Urothelium cell line (cell line): ENCODE results near the gene PPP1R14D.
"Not testable (repeated sequence)": the region's sequence is repeated elsewhere in the genome, so short reads cannot be mapped to it uniquely, and the experiment has no call there.

Experiments used
- DNase-seq: peaks from one replicate; pipeline ENCODE4 v3.0.0; 2011; ENCODE audit warnings: low spot score, mixed read lengths
- FAIRE-seq: peaks from 2 replicates; lab custom pipeline; 2011; peaks lifted over from hg19 to GRCh38; lab: Jason Lieb, UNC

Gene PPP1R14D

GRCh38 chr15:40828447-40829036 is at the start of gene PPP1R14D:
Gene PPP1R14D, minus strand, starts transcription at chr15:40828708. Its CDS starts 67 bp downstream, at chr15:40828641.
- no peak for DNase-seq
- no peak for FAIRE-seq

GRCh38 chr15:40877694-40878093 is 49.2 kb upstream of the PPP1R14D start:
- no peak for FAIRE-seq
- no peak for DNase-seq

- FAIRE-seq = no peak
- no peak for DNase-seq
Measured at GRCh38 chr15:40875991-40876730, 47.7 kb upstream of the PPP1R14D start.

- DNase-seq = peak; percentile 79
- FAIRE-seq = no peak
Measured at GRCh38 chr15:40873694-40874561, 45.4 kb upstream of the PPP1R14D start, which contains the start of gene RHOV. Gene RHOV, minus strand, starts transcription at chr15:40874234. Its CDS starts 95 bp downstream, at chr15:40874139.

GRCh38 chr15:40872791-40873693 is 44.5 kb upstream of the PPP1R14D start:
- FAIRE-seq = no peak
- DNase-seq = no peak

GRCh38 chr15:40871749-40872617 is 43.5 kb upstream of the PPP1R14D start:
- no peak for DNase-seq

GRCh38 chr15:40870716-40871115 is 42.2 kb upstream of the PPP1R14D start:
- DNase-seq (no peak), FAIRE-seq (no peak)

More at GRCh38 chr15:40871749-40872617, 43.5 kb upstream of the PPP1R14D start:
- FAIRE-seq = no peak

- no peak for DNase-seq
- FAIRE-seq = no peak
Measured at GRCh38 chr15:40869686-40870085, 41.2 kb upstream of the PPP1R14D start.

GRCh38 chr15:40867199-40867598 is 38.7 kb upstream of the PPP1R14D start:
- no peak for DNase-seq
- no peak for FAIRE-seq

- FAIRE-seq = no peak
- no peak for DNase-seq
Measured at GRCh38 chr15:40863660-40864270, 35.3 kb upstream of the PPP1R14D start.

- FAIRE-seq, DNase-seq: not testable (repeated sequence)
Measured at GRCh38 chr15:40861147-40861546, 32.6 kb upstream of the PPP1R14D start.

GRCh38 chr15:40859206-40859851 is 30.8 kb upstream of the PPP1R14D start:
- FAIRE-seq (no peak), DNase-seq (peak; percentile 84)

- no peak for FAIRE-seq
- DNase-seq = no peak
Measured at GRCh38 chr15:40858706-40859105, 30.2 kb upstream of the PPP1R14D start.

GRCh38 chr15:40857601-40858341 is 29.3 kb upstream of the PPP1R14D start:
- no peak for FAIRE-seq
- peak; percentile 88 for DNase-seq

- DNase-seq (no peak), FAIRE-seq (no peak)
Measured at GRCh38 chr15:40856746-40857145, 28.2 kb upstream of the PPP1R14D start.

- DNase-seq = no peak
- FAIRE-seq = no peak
Measured at GRCh38 chr15:40855706-40856234, 27.3 kb upstream of the PPP1R14D start.

GRCh38 chr15:40854161-40854560 is 25.7 kb upstream of the PPP1R14D start:
- FAIRE-seq (no peak), DNase-seq (no peak)
